Mucosa of stomach (tissue), 1 donor: ENCODE measurements around the gene CTDNEP1.

Experiments used
- H3K27me3 ChIP-seq: one replicate; pipeline ENCODE4 v1.7.0; 2013; ENCODE audit warnings: mild to moderate bottlenecking, low read length; ENCODE audit not compliant: control insufficient read depth, insufficient read depth
- H3K36me3 ChIP-seq: one replicate; pipeline ENCODE4 v1.7.0; 2013; ENCODE audit warnings: low read length; ENCODE audit not compliant: control insufficient read depth, insufficient read depth
- H3K4me1 ChIP-seq: one replicate; pipeline ENCODE4 v1.7.0; 2013; ENCODE audit warnings: mild to moderate bottlenecking, low read length; ENCODE audit not compliant: control insufficient read depth, insufficient read depth
- H3K4me3 ChIP-seq: one replicate; pipeline ENCODE4 v1.7.0; 2013; ENCODE audit warnings: low read length
- H3K9ac ChIP-seq: one replicate; pipeline ENCODE4 v1.7.0; 2013; ENCODE audit warnings: mild to moderate bottlenecking, low read length, moderate library complexity
- H3K9me3 ChIP-seq: one replicate; pipeline ENCODE4 v1.7.0; 2013; ENCODE audit warnings: mild to moderate bottlenecking, low read length, moderate library complexity; ENCODE audit not compliant: control insufficient read depth
- donor health status: Pancreatic carcinoma.

The CTDNEP1 gene

GRCh38 chr17:7211491-7212273 is 39.9 kb downstream of the CTDNEP1 start:
- Histone ChIP-seq H3K4me1 (peaks cover 17% of the 10 kb centered on the region), H3K36me3 (no peaks in the 10 kb centered on the region), H3K9me3 (no peaks in the 10 kb centered on the region), H3K4me3 (no peak overlapping the region), H3K27me3 (peaks cover 10% of the 10 kb centered on the region), H3K9ac (no peak overlapping the region)

DNA sequence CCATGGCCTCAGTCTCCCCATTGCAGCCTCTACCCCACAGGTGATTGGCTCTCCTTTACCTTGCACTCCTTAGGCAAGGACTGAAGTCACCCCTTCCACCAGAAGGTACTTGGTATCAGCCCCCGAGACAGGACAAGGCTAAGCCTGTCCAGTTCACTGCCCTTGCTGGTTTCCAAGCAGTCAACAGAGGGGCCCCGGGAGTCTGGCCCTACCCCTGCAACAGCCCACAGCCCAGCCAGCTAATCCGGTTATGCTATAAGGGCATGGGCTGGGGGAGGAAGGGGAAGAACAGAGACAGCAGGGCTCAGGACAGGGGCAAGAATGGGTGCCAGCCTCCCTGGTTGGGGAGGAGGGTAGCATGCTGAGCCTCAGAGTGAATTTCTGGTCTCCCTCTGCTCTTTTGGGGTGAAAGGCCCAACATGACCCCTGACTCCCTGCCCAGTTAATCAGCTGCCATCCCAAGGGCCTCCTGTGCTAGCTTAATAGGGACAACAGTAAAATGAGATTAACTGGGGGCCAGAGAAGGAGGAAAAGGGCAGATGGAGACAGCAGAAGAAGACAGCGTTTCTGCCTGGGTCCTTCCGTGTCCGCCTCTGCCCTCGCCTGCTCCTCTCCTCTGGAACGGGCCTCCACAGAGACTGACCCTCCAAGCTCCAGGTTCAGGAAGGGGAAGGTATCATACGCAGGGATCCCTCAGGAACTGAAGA is 42.6 kb downstream of the CTDNEP1 start:
- H3K4me1 ChIP-seq: peaks cover 12% of the 10 kb centered on the region
- H3K36me3 ChIP-seq: no peaks in the 10 kb centered on the region
- no peaks in the 10 kb centered on the region for H3K9me3 ChIP-seq
- no peak overlapping the region for H3K4me3 ChIP-seq
- peaks cover 10% of the 10 kb centered on the region for H3K27me3 ChIP-seq
- H3K9ac ChIP-seq: no peak overlapping the region

- Histone ChIP-seq H3K9ac (no peak overlapping the region), H3K4me1 (peaks cover 7% of the 10 kb centered on the region), H3K36me3 (no peaks in the 10 kb centered on the region), H3K9me3 (no peaks in the 10 kb centered on the region), H3K4me3 (no peak overlapping the region), H3K27me3 (peaks cover 10% of the 10 kb centered on the region)
Measured at GRCh38 chr17:7208027-7208571, 43.4 kb downstream of the CTDNEP1 start.

DNA sequence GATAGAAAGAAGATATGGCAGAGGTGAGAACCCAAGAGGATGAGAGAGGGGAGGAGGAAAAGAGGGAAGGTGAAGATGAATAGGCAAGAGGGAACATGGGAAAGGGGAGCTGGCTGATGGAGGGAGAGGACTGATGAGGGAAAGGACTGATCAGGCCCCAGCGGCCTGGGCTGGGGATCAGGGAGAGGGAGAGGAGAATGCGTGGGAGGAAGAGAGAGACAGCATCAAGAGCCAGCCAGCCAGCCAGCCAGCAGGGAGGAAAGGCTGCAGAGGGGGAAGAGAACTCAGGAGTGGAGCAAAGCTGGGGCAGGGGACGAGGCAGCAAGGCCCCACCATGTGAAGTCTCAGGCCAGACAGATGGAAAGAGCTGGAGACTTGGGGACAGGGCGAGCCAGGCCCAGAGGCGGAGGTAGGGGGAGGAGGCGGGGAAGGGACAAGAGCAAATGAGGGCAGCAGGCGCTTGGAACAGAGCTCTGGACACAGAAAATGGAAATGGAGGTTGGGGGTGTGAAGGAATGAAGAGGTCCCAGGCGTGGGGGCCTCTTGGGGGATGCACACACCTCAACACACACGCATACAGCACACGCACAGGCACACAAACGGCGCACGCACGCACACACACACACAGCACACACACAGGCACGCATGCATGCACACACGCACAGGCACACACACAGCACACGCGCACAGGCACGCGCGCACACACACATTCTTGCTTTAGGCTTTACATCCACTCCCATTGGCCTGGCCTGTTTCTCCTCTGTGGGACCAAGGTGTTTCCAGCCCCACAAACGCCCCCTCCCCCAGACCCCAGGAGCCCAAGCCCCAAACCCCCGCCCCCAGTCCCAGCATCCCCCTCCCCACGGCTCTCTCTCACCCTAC is 44.2 kb downstream of the CTDNEP1 start:
- Histone ChIP-seq H3K4me3 (no peak overlapping the region), H3K9ac (no peak overlapping the region), H3K4me1 (peaks cover 7% of the 10 kb centered on the region), H3K27me3 (peaks cover 8% of the 10 kb centered on the region), H3K9me3 (no peaks in the 10 kb centered on the region), H3K36me3 (no peaks in the 10 kb centered on the region)

- Histone ChIP-seq H3K4me3 (peak overlapping the region; percentile 27), H3K9ac (peak overlapping the region; percentile 64), H3K36me3 (no peaks in the 10 kb centered on the region), H3K27me3 (peaks cover 2% of the 10 kb centered on the region), H3K9me3 (no peaks in the 10 kb centered on the region), H3K4me1 (peaks cover 7% of the 10 kb centered on the region)
Measured at GRCh38 chr17:7205561-7205960, 46.0 kb downstream of the CTDNEP1 start.

GRCh38 chr17:7204828-7205461 is 46.6 kb downstream of the CTDNEP1 start:
- Histone ChIP-seq H3K4me1 (peaks cover 7% of the 10 kb centered on the region), H3K36me3 (no peaks in the 10 kb centered on the region), H3K9me3 (no peaks in the 10 kb centered on the region), H3K27me3 (peaks cover 2% of the 10 kb centered on the region), H3K4me3 (peak overlapping the region; percentile 27), H3K9ac (peak overlapping the region; percentile 64)

GRCh38 chr17:7204336-7204735 is 47.2 kb downstream of the CTDNEP1 start:
- no peaks in the 10 kb centered on the region for H3K9me3 ChIP-seq
- H3K9ac ChIP-seq: peak overlapping the region; percentile 64

DNA sequence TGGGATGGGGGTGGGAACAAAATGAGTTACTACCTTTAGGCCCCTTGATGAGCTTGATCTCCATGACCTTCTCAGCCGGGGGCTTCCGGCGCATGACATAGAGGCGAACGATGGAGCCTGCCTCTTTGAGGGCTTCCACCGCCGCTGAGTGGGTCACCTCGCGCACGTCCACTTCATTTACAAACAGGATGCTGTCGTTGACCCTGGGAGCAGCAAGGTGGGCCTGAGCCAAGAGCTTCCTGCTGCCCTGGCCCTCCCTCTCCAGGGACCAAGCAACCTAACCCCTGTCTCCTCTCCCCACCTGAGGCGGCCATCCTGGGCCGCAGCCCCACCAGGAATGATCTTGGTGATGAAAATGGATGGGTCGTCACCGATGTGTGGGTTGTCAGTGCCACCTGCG is 48.1 kb downstream of the CTDNEP1 start:
- H3K4me1 ChIP-seq: peaks cover 7% of the 10 kb centered on the region
- no peaks in the 10 kb centered on the region for H3K9me3 ChIP-seq
- no peaks in the 10 kb centered on the region for H3K27me3 ChIP-seq
- no peak overlapping the region for H3K9ac ChIP-seq
- no peaks in the 10 kb centered on the region for H3K36me3 ChIP-seq
- no peak overlapping the region for H3K4me3 ChIP-seq

More at GRCh38 chr17:7204336-7204735, 47.2 kb downstream of the CTDNEP1 start:
- Histone ChIP-seq H3K4me3 (no peak overlapping the region), H3K36me3 (no peaks in the 10 kb centered on the region), H3K4me1 (peaks cover 7% of the 10 kb centered on the region), H3K27me3 (peaks cover 2% of the 10 kb centered on the region)

GRCh38 chr17:7196651-7197401 is 54.7 kb downstream of the CTDNEP1 start:
- H3K9me3 ChIP-seq: no peaks in the 10 kb centered on the region
- H3K27me3 ChIP-seq: no peaks in the 10 kb centered on the region
- H3K4me1 ChIP-seq: no peaks in the 10 kb centered on the region
- H3K4me3 ChIP-seq: no peak overlapping the region
- no peak overlapping the region for H3K9ac ChIP-seq
- no peaks in the 10 kb centered on the region for H3K36me3 ChIP-seq

DNA sequence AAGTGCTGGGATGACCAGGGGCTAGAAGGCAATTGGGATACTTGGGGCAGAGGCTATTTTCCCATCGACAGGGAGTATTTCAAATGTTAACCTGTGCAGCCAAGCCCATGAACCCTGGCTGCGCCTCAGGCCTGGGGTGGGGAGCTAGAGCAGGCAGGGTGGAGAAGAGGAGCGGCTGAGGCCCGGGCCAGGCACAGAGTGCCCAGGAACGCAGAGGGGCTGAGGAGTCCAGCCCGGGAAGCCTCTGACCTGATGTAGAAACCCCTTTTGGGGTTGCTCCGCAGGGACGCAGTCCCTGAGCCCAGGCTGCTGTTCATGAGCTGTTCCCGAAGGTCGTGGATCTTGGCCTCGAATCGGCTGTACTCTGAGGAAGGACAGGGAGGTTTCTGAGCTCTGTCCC is 55.6 kb downstream of the CTDNEP1 start:
- Histone ChIP-seq H3K4me3 (no peak overlapping the region), H3K4me1 (no peaks in the 10 kb centered on the region), H3K27me3 (no peaks in the 10 kb centered on the region), H3K9me3 (no peaks in the 10 kb centered on the region), H3K9ac (no peak overlapping the region), H3K36me3 (no peaks in the 10 kb centered on the region)
